Measurements from ENCODE around the gene ABHD5. TPM values are rescaled to one million over a fixed set of nuclear protein-coding genes. Genes with fewer than 3 reads are reported as not detected.

ABHD5 gene
- total and polyA plus RNA-seq, 2 of the 8 experiments (the other 6 are each of a cell fraction or from before 2014, with no cell fraction given) = 10.5 to 16.4 TPM

DNA sequence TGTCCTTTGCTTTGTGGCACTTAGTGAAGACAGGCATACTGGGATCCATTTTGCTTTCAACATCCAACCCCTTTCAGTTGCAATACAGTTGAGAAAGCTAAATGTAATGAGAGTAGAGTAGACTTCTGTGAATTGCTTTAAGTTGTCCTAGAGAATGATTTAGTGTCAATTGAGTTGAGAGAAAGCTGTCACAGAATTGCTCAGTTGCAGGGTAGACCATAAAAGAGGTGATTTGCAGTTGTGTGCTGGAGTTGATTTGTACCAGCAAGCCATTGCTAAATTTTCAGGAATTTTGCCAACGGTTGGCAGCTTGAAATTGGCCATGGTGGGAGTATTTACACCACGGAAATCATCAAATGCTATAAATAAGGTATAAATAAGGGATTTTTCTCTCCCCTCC is 2.2 kb downstream of the ABHD5 start:
- peak overlapping the region; percentile 34 to 74; a peak in 2 of 4 replicates for H3K4me2 ChIP-seq (ENCODE audit: insufficient read depth in 1 of 2, low read depth in 2 of 2, low read length in 2 of 2)

More for the DNA sequence above, 2.2 kb downstream of the ABHD5 start:
- Histone ChIP-seq H4K8ac (ENCODE audit: extremely low read depth, insufficient read depth, low read length) (no peak overlapping the region), H2BK5ac (ENCODE audit: low read depth, low read length) (no peak overlapping the region), H3K9me3 (ENCODE audit: insufficient read depth in 2 of 2, low read depth in 1 of 2, low read length in 1 of 2) (no peaks in the 10 kb centered on the region), H3K27me3 (replicated peaks in 1 of 4; ENCODE audit: control insufficient read depth in 3 of 4, extremely low read depth in 1 of 4, insufficient read depth in 3 of 4, low read length in 3 of 4) (no peaks in the 10 kb centered on the region), H4K5ac (ENCODE audit: insufficient read length, low read depth, low read length) (no peak overlapping the region), H3K79me2 (ENCODE audit: control insufficient read depth in 1 of 2, insufficient read depth in 2 of 2, low read length in 2 of 2) (peaks cover 0 to 52% of the 10 kb centered on the region in 2 experiments; a peak in 2 of 4 replicates), H2AK5ac (ENCODE audit: low read depth, low read length) (no peak overlapping the region), H4K20me1 (replicated peaks in 1 of 2; ENCODE audit: control insufficient read depth in 1 of 2, insufficient read depth in 2 of 2, low read length in 2 of 2) (no peaks in the 10 kb centered on the region), H3K23me2 (ENCODE audit: low read depth, low read length) (peaks cover 2% of the 10 kb centered on the region; the same call in 1 of the 2 replicates), H2BK120ac (replicated peaks; ENCODE audit: low read depth, low read length) (no peak overlapping the region), H2BK20ac (ENCODE audit: low read length) (no peak overlapping the region), H3K4me1 (replicated peaks in 1 of 4; ENCODE audit: control insufficient read depth in 3 of 4, insufficient read depth in 4 of 4, low read length in 3 of 4) (peaks cover 0 to 20% (median 9%) of the 10 kb centered on the region in 4 experiments; a peak in 5 of 7 replicates), H4K91ac (replicated peaks; ENCODE audit: insufficient read length, low read length) (no peak overlapping the region), H3K18ac (ENCODE audit: extremely low read depth, low read length) (no peak overlapping the region), H2BK12ac (ENCODE audit: low read depth, low read length) (no peak overlapping the region), H3K27ac (ENCODE audit: low read depth, low read length) (no peak overlapping the region), H3K9ac (replicated peaks in 1 of 4; ENCODE audit: extremely low read depth in 1 of 4, low read depth in 3 of 4, low read length in 3 of 4) (no peak overlapping the region), H3K14ac (ENCODE audit: insufficient read length) (no peak overlapping the region), H3K23ac (ENCODE audit: insufficient read length) (no peak overlapping the region), H3K4me3 (ENCODE audit: extremely low read depth in 1 of 4, insufficient read depth in 2 of 4, low read depth in 3 of 4, low read length in 4 of 4) (0 out of 8 replicates have a peak overlapping the region, but pooled peaks of 1 of the 4 experiments have one; percentile 27), H3K79me1 (ENCODE audit: low read depth, low read length) (no peaks in the 10 kb centered on the region), H3K4ac (replicated peaks; ENCODE audit: insufficient read length, low read depth, low read length) (no peak overlapping the region), H2AFZ (ENCODE audit: low read length) (no peak overlapping the region), H3K56ac (replicated peaks; ENCODE audit: insufficient read length, low read depth, low read length) (no peak overlapping the region), H2BK15ac (ENCODE audit: low read length) (no peak overlapping the region), H3K36me3 (ENCODE audit: control insufficient read depth in 2 of 4, insufficient read depth in 4 of 4, low read length in 3 of 4) (no peaks in the 10 kb centered on the region)
- TF ChIP-seq CREB1 (IDR thresholded peaks at IDR 0.05) (no peak), POLR2AphosphoS5 (IDR thresholded peaks at IDR 0.05; ENCODE audit: low read depth, low read length) (no peak), SIX5 (IDR thresholded peaks at IDR 0.05; ENCODE audit: low read depth, low read length) (no peak), TCF12 (IDR thresholded peaks at IDR 0.05; ENCODE audit: low read depth, low read length) (no peak), KDM5A (IDR thresholded peaks at IDR 0.05; ENCODE audit: low read length) (no peak), YY1 (IDR thresholded peaks at IDR 0.05; ENCODE audit: low read depth, low read length) (no peak), RNF2 (IDR thresholded peaks at IDR 0.05; ENCODE audit: borderline replicate concordance, low read depth, low read length, missing control alignments, poor library complexity, severe bottlenecking) (no peak), SP4 (IDR thresholded peaks at IDR 0.05; ENCODE audit: low read length) (no peak), FOSL1 (IDR thresholded peaks at IDR 0.05; ENCODE audit: insufficient read depth, low read depth, low read length) (no peak), SP2 (IDR thresholded peaks at IDR 0.05; ENCODE audit: low read length) (no peak)
- no peak for DNase-seq (ENCODE audit: low read depth in 1 of 2, low spot score in 2 of 2)
- WGBS, 2 experiments (ENCODE audit: extremely low coverage in 1 of 2, insufficient coverage in 1 of 2, insufficient read length in 1 of 2, insufficient replicate concordance in 2 of 2, low coverage in 1 of 2, low lambda C conversion rate in 2 of 2, missing lambda C conversion rate in 1 of 2) = 58% methylated on average over 2 of the region's 2 CpGs; no CpG with 5 or more reads in 1 of the 2 experiments
- no peak for FAIRE-seq
- CTCF ChIA-PET (ENCODE audit: partially characterized antibody) = interaction anchor here (0.6 to 1.3 kb wide), 2 partner anchors 54 to 76 kb away, joined by 4 to 6 read pairs; no protein-coding TSS in a partner anchor
- POLR2A ChIA-PET (ENCODE audit: partially characterized antibody) = no interaction called here
